Jurkat, Clone E6-1 (cell line): ENCODE measurements around the gene AFMID.
"Not testable (repeated sequence)": the region's sequence is repeated elsewhere in the genome, so short reads cannot be mapped to it uniquely, and the experiment has no call there.

Experiments
- DNase-seq: peaks from one replicate; pipeline ENCODE4 v3.0.0-alpha.2; 2011; ENCODE audit warnings: low read depth, low spot score
- H3K4me3 ChIP-seq: 2 replicates; pipeline ENCODE4 v1.5.1; 2011; ENCODE audit warnings: mild to moderate bottlenecking, low read length, control low read depth, moderate library complexity

AFMID gene

GRCh38 chr17:78249074-78249817 lies 62.1 kb downstream of the AFMID start:
- DNase-seq, result no peak
- no peak overlapping the region for H3K4me3 ChIP-seq

DNA sequence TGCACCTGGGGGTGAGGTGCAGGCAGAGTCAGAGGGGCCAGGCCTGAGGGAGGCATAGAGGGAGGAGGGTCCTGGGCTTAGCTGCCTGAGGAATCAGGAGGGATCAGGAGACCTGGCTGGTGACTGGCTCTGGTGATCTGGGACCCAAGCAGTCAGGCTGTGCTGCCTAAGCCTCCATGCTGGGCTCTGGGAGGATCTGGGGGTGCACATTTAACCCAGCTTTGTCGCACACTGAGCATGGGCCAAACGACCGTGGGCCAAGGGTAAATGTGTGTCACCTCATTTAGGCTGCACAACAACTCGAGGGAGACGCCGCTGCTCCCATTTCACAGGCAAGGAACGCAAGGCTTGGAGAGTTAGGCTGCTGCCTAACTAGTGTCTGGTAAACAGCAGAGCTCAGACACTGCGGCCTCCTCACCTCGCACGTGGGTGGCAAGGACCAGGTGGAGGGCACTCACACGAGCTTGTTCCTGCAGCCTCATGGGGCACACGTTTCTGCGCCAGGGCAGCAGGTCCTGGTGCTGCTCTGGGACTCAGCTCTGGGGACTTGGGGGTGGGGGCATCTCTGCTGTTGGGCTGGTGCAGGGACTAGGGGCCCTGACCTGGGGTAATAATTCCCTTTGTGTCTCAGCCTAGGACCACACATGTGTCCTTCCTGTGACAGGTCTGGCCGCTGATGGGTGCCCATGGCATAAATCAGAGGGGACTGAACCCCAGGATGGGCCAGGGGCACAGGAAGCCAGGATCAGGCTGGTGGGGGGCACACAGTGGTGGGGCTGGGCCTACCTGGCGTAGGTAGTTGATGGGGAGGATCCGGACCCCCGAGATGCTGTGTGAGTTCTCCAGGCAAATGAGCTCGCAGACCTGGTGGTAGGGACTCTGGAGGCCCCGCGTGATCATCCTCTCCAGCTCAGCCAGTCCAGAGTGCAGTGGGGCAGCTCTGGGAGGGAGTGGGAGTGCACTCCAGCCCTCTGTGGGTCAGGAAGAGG lies 63.0 kb downstream of the AFMID start:
- H3K4me3 ChIP-seq, result no peak overlapping the region
- DNase-seq, result no peak

- DNase-seq, result peak; percentile 80
- peak overlapping the region; percentile 27 for H3K4me3 ChIP-seq
Measured at GRCh38 chr17:78250891-78251772, 64.0 kb downstream of the AFMID start.

DNA sequence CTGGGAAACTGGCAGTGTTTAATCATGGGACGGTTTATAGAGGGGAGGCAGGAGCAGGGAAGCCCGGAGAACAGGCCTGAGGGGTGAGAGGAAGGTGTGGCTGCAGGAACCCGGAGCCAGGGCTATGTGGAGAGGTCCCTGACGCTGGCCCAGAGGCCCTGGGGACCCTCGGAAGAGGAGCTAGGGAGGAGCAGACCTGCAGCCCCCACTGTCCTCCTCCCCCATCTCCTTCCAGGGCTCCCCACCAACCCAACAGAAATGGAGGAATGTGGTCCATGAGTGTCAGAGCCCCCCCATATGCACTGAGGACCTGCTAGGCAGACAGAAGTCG lies 64.6 kb downstream of the AFMID start:
- DNase-seq, result no peak

GRCh38 chr17:78252111-78252634 lies 65.0 kb downstream of the AFMID start:
- peak; percentile 98 for DNase-seq
- peak overlapping the region; percentile 27 for H3K4me3 ChIP-seq

More for the DNA sequence above, 64.6 kb downstream of the AFMID start:
- peak overlapping the region; percentile 27 for H3K4me3 ChIP-seq

GRCh38 chr17:78252701-78253635 lies 65.8 kb downstream of the AFMID start:
- H3K4me3 ChIP-seq, result no peak overlapping the region
- DNase-seq, result peak; percentile 53

GRCh38 chr17:78253636-78253945 lies 66.4 kb downstream of the AFMID start:
- peak overlapping the region; percentile 74 for H3K4me3 ChIP-seq
- DNase-seq, result not testable (repeated sequence)

DNA sequence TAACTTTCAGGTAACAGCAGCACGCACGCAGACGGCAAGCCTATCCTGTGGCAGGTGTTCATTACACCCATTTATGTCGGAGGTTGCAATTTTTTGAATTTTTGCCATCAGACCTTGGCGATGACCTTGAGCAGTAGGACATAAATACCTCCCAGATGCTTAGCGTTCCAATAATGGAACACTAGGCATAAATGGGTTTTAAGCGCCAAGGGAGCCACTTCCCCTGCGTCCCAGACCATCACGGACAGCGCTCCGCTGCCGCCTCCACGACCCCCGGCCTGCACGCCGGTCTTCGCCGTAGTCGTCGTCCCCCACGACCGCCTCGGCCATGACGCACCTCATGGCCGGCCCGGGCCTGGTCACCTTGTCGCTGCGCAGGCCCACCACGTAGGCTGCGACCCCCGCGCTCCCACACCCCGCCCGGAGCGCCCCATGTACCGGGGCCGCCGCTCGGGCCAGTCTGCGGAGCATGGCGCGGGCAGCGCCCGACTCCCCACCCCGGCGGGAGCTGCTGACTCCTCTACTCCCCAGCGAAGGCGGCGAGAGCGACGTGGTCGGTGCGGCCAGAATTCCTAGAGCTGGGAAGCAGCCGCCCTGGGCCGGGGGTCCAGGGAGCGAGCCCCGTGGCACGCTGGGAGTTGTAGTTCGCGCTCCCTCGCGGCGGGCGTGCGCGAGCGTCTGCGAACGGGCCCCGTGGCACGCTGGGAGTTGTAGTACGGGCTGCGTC lies 66.9 kb downstream of the AFMID start:
- peak; percentile 70 for DNase-seq
- H3K4me3 ChIP-seq, result peak overlapping the region; percentile 74

GRCh38 chr17:78255029-78255656 lies 68.0 kb downstream of the AFMID start:
- H3K4me3 ChIP-seq, result no peak overlapping the region

DNA sequence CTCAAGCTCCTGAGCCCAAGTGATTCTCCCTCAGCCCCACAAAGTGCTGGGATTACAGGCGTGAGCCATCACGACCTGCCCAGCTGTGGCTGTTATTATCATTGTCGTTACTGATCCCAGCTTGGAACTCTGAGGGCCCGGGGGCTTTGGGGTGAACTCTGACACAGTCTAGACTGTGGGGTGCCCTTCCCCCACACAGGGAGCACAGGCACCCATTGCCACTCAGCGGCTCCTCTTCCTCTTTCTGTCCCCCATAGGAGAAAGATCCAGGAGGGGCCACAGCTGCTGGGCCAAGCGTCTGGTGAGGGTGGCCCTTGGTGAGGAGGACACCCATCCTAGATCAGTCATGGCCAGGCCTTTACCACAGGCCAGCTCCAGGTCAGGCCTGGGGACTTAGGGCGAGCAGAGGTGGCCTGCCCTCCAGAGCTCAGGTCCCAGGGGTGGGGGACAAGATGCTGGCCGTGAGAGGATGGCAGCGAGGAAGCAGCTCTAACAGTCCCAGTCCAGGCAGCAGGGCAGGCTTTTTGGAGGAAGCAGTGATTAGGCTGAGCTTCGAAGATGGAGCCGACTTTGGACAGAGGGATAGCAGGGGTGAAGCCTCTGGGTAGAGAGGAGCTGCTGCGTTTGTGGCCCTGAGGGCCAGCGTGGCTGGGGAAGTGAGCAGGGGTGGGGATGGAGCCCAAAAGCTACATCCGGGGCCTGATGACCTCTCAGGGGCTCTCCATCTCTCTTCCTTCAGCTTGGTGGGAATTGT lies 69.0 kb downstream of the AFMID start:
- DNase-seq, result no peak
- H3K4me3 ChIP-seq, result no peak overlapping the region

More at GRCh38 chr17:78255029-78255656, 68.0 kb downstream of the AFMID start:
- no peak for DNase-seq

- no peak overlapping the region for H3K4me3 ChIP-seq
- no peak for DNase-seq
Measured at GRCh38 chr17:78256707-78257591, 69.8 kb downstream of the AFMID start.
